AG09319 (cell line): Measurements from ENCODE around the gene KCNH8.

Experiments
- DNase-seq: peaks from one replicate; pipeline ENCODE4 v3.0.0-alpha.2; 2010; ENCODE audit warnings: low read depth; ENCODE audit errors: extremely low read depth
- TF ChIP-seq, protein P1 (sequence below): IDR thresholded peaks from 2 replicates; pipeline ENCODE4 v1.5.1; 2011; ENCODE audit warnings: low read depth, mild to moderate bottlenecking, inconsistent platforms, low read length, moderate library complexity

The KCNH8 gene

DNA sequence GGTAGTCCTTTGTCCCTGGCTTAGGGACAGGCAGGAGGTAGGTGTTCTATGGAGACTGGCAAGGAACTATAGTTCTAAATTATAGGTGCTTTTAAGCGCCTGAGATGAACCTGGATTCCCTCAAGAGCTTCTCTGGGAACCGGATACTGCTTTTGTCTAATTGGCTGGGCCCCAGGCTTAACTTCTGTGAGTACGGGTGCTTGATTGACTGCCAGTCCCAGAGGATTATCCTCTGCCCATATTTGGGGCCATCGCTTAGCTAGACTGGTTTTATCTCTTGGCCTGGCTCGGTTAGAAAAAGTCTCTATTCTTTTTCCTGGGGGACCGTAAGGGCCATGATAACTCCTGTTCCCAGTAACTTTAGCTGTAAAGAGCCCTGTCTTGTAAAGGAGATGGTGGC lies 339.1 kb downstream of the KCNH8 start:
- TF ChIP-seq, protein P1, sequence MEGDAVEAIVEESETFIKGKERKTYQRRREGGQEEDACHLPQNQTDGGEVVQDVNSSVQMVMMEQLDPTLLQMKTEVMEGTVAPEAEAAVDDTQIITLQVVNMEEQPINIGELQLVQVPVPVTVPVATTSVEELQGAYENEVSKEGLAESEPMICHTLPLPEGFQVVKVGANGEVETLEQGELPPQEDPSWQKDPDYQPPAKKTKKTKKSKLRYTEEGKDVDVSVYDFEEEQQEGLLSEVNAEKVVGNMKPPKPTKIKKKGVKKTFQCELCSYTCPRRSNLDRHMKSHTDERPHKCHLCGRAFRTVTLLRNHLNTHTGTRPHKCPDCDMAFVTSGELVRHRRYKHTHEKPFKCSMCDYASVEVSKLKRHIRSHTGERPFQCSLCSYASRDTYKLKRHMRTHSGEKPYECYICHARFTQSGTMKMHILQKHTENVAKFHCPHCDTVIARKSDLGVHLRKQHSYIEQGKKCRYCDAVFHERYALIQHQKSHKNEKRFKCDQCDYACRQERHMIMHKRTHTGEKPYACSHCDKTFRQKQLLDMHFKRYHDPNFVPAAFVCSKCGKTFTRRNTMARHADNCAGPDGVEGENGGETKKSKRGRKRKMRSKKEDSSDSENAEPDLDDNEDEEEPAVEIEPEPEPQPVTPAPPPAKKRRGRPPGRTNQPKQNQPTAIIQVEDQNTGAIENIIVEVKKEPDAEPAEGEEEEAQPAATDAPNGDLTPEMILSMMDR = no peak
- DNase-seq = no peak

DNA sequence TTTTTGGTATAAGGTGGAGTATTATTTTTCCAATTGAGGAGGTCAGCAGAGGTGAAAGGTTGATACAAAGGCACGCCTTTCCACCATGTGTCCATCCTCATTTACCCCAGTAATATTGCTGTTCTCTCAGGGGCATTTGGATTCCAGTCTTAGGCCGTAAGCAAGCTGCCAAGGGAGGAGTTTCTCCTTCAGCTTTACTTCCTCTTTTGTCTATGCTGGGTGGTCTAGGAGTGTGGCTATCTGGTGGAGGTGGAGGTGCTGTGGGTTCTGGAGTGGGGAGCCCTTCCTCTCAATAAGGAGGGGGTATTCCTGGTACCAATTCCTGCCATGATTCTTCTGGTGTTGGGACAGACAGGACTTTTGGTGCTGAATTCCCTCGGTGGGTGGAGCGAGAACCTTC lies 340.6 kb downstream of the KCNH8 start:
- TF ChIP-seq, protein P1 = no peak
- DNase-seq = no peak

DNA sequence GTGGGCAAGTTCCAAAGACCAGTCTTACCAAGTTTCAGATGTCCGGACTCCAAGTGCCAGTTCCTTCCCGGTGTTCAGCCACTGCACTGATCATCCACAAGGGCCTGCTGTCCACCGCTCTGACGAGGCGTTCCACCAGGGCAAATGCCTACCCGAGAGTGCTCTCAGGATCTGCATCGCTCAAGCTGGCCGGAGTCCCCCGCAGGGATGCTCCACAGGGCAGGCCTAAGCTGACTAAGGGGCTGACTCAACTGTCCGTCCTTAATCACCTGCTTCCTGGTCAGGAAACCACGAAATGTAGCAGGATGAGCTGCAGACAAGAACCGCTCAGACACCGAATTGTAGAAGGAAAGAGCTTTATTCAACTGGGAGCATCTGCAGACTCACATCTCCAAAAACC lies 341.6 kb downstream of the KCNH8 start:
- no peak for DNase-seq
- TF ChIP-seq, protein P1 = no peak

DNA sequence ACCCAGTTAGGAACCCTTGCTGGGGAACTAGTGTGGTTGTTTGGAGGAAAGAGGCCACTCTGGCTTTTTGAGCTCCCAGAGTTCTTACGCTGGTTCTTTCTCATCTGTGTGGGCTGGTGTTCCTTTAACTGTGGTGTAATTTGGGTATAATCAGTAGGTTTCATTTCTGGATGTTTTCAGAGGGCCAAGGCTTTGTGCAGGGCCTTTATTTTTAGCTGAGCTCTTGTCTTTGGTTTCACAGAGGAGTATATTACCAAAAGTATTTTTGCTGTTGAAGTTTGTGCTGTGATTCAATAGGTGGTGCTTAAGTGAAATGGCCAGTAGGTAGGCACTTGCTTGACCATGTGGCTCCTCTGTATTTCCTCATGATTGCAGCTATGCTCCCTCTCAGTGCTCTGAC lies 357.9 kb downstream of the KCNH8 start:
- TF ChIP-seq, protein P1 = no peak

DNA sequence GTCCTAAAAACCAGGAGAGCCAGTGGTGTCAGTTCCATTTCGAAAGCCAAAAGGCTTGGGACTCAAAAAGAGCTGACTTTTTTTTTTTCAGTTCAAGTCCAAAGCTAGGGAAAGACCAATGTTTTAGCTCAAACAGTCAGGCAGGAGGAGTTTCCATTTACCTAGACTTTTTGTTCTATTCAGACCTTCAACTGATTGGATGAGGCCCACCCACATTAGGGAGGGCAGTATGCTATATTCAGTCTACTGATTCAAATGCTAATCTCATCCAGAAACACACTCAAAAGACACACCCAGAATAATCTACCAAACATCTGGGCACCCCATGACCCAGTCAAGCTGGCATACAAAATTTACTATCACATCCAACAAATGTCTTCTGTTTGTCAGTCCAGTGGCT lies 374.0 kb downstream of the KCNH8 start:
- TF ChIP-seq, protein P1 = no peak
- DNase-seq = no peak

More for the DNA sequence above, 357.9 kb downstream of the KCNH8 start:
- DNase-seq = no peak

DNA sequence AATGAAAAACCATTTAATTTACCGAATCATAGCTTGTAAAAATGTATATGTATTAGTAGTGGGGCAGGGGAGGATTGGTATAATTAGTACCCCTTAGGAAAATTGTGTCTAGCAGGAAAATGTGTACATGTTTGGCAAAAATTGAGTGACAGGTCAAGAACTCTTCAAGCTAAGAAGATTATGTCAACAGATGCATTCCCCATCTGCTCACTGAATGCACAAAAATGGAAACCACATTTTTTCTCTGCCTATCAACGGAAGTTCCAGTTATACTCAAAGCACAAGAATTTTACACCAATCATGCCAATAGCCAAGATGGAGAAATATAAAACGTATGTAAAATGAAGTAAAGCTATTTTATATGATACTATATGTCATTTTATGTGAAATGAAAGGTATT lies 377.8 kb downstream of the KCNH8 start:
- TF ChIP-seq, protein P1 = no peak
- no peak for DNase-seq

DNA sequence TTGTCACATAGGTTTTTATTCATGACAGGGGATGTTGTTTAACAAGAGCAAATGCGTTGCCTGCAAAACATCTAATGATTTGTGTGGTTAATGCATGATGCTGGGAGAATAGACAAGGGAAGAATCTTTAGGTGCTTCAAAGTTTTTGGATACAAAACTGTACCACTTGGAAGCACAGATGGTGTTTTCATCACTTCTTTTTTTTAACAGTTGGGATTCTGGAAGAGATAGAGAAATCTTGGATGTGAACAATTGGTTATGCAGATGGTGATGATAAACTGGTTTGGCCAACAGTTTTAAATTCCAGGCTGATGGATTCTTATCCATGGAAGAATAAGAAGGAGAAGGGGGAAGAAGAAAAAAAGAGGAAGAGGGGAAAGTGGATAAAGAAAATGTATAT lies 379.4 kb downstream of the KCNH8 start:
- TF ChIP-seq, protein P1 = no peak
- no peak for DNase-seq
